ENCODE measurements around the gene MYH3. TPM values are rescaled to one million over a fixed set of nuclear protein-coding genes. Genes with fewer than 3 reads are reported as not detected.

Gene MYH3
- total RNA-seq, 1 experiment from 2014 or later = 4.1 TPM

DNA sequence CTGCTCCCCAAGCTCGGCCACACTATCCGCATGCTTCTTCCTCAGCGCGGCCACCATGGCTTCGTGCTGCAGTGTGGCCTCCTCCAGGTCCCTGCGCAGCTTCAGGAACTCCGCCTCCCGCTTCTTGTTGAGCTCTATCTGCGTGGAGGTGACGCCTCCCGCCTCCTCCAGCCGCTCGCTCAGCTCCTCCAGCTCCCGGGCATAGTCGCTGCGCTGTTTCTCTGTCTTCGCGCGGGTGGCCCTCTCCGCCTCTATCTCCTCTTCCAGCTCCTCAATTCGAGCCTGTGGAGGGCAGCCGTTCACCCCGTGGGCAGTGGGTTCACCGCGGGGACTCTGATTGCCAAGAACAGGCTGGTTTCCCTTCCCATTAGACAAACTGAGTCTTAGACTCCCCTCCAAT is 19.0 kb downstream of the MYH3 start:
- Histone ChIP-seq H3K79me2 (ENCODE audit: low read length) (no peaks in the 10 kb centered on the region), H3K4me2 (ENCODE audit: low read length) (no peak overlapping the region), H3K36me3 (ENCODE audit: low read depth, low read length) (no peaks in the 10 kb centered on the region), H3K9me3 (ENCODE audit: low read length) (no peaks in the 10 kb centered on the region), H3K27ac (ENCODE audit: low read length) (no peak overlapping the region), H3K9me2 (replicated peaks; ENCODE audit: low read length) (no peaks in the 10 kb centered on the region), H3K4me1 (ENCODE audit: insufficient read depth, low read length) (no peaks in the 10 kb centered on the region), H3K9ac (ENCODE audit: low read length) (no peak overlapping the region), H3K4me3 (ENCODE audit: low read length) (no peak overlapping the region), H2AFZ (ENCODE audit: low read length) (no peak overlapping the region), H3F3A (ENCODE audit: low read length, unreplicated experiment) (no peaks in the 10 kb centered on the region), H3K27me3 (ENCODE audit: low read length) (no peaks in the 10 kb centered on the region), H4K20me1 (ENCODE audit: low read length) (no peaks in the 10 kb centered on the region)
- ChIA-PET POLR2A (ENCODE audit: unreplicated experiment) (no interaction called here), CTCF (no interaction called here)
- no TSS peak for BruUV-seq (replicated peaks)
- ATAC-seq (no peak), DNase-seq (no peak)
- intact Hi-C loops (cut with micrococcal nuclease) = no loop called here
- TF ChIP-seq CTCF (conservative IDR thresholded peaks at IDR 0.05; ENCODE audit: low read depth, low read length) = no peak

DNA sequence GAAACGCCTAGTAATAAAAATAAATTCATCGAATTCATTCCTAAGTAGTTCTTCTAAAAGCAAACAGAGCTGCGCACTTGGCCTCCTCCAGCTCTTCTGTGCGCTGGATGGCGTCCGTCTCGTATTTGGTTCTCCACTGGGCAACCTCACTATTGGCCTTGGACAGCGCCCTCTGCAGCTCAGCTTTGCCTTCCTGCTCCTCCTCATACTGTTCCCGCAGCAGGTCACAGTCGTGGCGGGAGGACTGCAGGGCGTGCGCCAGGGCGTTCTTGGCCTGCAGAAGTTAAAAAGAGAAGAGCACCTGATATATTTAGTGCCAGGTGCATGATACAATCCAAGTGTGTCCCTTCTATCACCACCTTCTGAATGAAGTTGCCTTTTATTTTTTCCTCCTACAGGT is 21.8 kb downstream of the MYH3 start:
- no peaks in the 10 kb centered on the region for H4K20me1 ChIP-seq (ENCODE audit: low read length)
- no peak overlapping the region for H3K27ac ChIP-seq (ENCODE audit: low read length)
- H3K4me2 ChIP-seq (ENCODE audit: low read length) = no peak overlapping the region
- ChIA-PET POLR2A (ENCODE audit: unreplicated experiment) (no interaction called here), CTCF (no interaction called here)
- no peaks in the 10 kb centered on the region for H3K79me2 ChIP-seq (ENCODE audit: low read length)
- ATAC-seq = no peak
- no peak overlapping the region for H3K9ac ChIP-seq (ENCODE audit: low read length)
- H3K27me3 ChIP-seq (ENCODE audit: low read length) = no peaks in the 10 kb centered on the region
- no peak overlapping the region for H2AFZ ChIP-seq (ENCODE audit: low read length)
- H3K9me3 ChIP-seq (ENCODE audit: low read length) = no peaks in the 10 kb centered on the region
- no peaks in the 10 kb centered on the region for H3K36me3 ChIP-seq (ENCODE audit: low read depth, low read length)
- no peaks in the 10 kb centered on the region for H3K9me2 ChIP-seq (replicated peaks; ENCODE audit: low read length)
- BruUV-seq (replicated peaks) = no TSS peak
- H3K4me3 ChIP-seq (ENCODE audit: low read length) = no peak overlapping the region
- intact Hi-C loops (cut with micrococcal nuclease) = no loop called here
- no peak for DNase-seq
- no peaks in the 10 kb centered on the region for H3F3A ChIP-seq (ENCODE audit: low read length, unreplicated experiment)
- TF ChIP-seq EZH2 (IDR thresholded peaks at IDR 0.05; ENCODE audit: low read length, unreplicated experiment) (no peak), EZH2phosphoT487 (IDR thresholded peaks at IDR 0.05; ENCODE audit: borderline replicate concordance, low read length) (no peak), CTCF (conservative IDR thresholded peaks at IDR 0.05; ENCODE audit: low read depth, low read length) (no peak)
- H3K4me1 ChIP-seq (ENCODE audit: insufficient read depth, low read length) = no peaks in the 10 kb centered on the region

GRCh38 chr17:10633738-10634379 is 23.2 kb downstream of the MYH3 start:
- Histone ChIP-seq H2AFZ (ENCODE audit: low read length) (no peak overlapping the region), H3K27ac (ENCODE audit: low read length) (no peak overlapping the region), H3K36me3 (ENCODE audit: low read depth, low read length) (no peaks in the 10 kb centered on the region), H3K4me3 (ENCODE audit: low read length) (no peak overlapping the region), H4K20me1 (ENCODE audit: low read length) (no peaks in the 10 kb centered on the region), H3K27me3 (ENCODE audit: low read length) (no peaks in the 10 kb centered on the region), H3F3A (ENCODE audit: low read length, unreplicated experiment) (no peaks in the 10 kb centered on the region), H3K4me2 (ENCODE audit: low read length) (no peak overlapping the region), H3K9me3 (ENCODE audit: low read length) (no peaks in the 10 kb centered on the region), H3K9ac (ENCODE audit: low read length) (no peak overlapping the region), H3K9me2 (replicated peaks; ENCODE audit: low read length) (no peaks in the 10 kb centered on the region), H3K4me1 (ENCODE audit: insufficient read depth, low read length) (no peaks in the 10 kb centered on the region), H3K79me2 (ENCODE audit: low read length) (no peaks in the 10 kb centered on the region)
- intact Hi-C loops (cut with micrococcal nuclease) = no loop called here
- POLR2A ChIA-PET (ENCODE audit: unreplicated experiment) = no interaction called here
- ATAC-seq = no peak
- CTCF ChIA-PET = no interaction called here
- no peak for DNase-seq
- TF ChIP-seq EZH2phosphoT487 (IDR thresholded peaks at IDR 0.05; ENCODE audit: borderline replicate concordance, low read length) = no peak
- no TSS peak for BruUV-seq (replicated peaks)
